Measurements from ENCODE around the gene CRADD. TPM values are rescaled to one million over a fixed set of nuclear protein-coding genes. Genes with fewer than 3 reads are reported as not detected.

The CRADD gene
- total RNA-seq, 1 donor from 2014 or later = 41.2 TPM

DNA sequence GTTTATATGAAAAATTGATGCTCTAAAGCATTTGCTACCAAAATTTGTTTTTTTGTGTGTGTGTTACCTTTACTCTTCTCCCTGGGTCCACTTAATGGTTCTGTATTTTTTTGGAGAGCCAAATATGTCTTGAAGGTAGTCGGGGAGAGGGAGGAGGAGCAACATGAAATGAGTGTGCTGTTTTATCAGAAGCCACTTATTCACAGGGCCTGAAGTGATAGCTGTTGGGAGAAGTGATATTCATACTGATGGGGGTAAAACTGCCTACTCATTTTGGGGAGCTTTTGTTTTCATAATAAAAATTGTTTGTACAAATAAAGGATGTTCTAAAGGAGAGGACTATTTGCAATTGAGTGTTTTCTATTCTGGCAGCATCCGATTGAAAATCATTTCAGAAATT is 29.2 kb downstream of the CRADD start:
- Histone ChIP-seq H3K36me3 (no peaks in the 10 kb centered on the region), H3K79me2 (ENCODE audit: low read depth) (no peaks in the 10 kb centered on the region), H3K27ac (no peak overlapping the region), H3K4me2 (no peak overlapping the region), H3K9ac (no peak overlapping the region), H3K4me1 (peaks cover 7% of the 10 kb centered on the region), H3K9me3 (ENCODE audit: low read depth) (no peaks in the 10 kb centered on the region), H3F3A (ENCODE audit: low read depth) (no peaks in the 10 kb centered on the region), H3K4me3 (no peak overlapping the region), H4K20me1 (ENCODE audit: low read depth) (no peaks in the 10 kb centered on the region), H3K27me3 (no peaks in the 10 kb centered on the region), H2AFZ (replicated peaks) (no peak overlapping the region)
- Mint-ChIP-seq H3K27ac (no peak overlapping the region), H3K4me3 (no peak overlapping the region), H3K4me1 (no peaks in the 10 kb centered on the region), H3K9me3 (peaks cover 11% of the 10 kb centered on the region), H3K36me3 (no peaks in the 10 kb centered on the region), H3K27me3 (ENCODE audit: insufficient read depth, low read depth) (peaks cover 4% of the 10 kb centered on the region)
- TF ChIP-seq EZH2phosphoT487 (IDR thresholded peaks at IDR 0.05) (no peak), CTCF (IDR thresholded peaks at IDR 0.05) (no peak), EZH2 (IDR thresholded peaks at IDR 0.05) (no peak)
- DNase-seq (ENCODE audit: low spot score) = no peak

DNA sequence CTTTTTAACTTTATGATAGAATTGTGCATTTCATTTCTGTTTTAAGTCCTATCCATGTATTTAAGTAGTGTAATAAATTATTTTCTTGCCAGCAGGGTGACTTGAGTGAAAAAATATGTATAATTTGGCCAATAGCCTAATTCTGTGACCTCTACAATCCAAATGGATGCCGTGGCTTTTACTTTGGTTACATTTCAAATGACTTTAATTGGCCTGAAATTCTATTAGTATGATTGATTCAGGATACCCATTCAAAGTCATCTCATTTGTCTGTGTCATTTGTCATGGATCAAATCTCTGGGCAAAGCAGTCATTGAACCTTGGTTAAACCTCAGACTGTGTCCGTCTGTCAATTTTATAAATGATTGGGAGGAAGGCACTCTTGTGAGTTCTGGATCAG is 29.6 kb downstream of the CRADD start:
- Histone ChIP-seq H4K20me1 (ENCODE audit: low read depth) (no peaks in the 10 kb centered on the region), H3K79me2 (ENCODE audit: low read depth) (no peaks in the 10 kb centered on the region), H3K27ac (no peak overlapping the region), H2AFZ (replicated peaks) (no peak overlapping the region), H3K4me3 (no peak overlapping the region), H3K4me1 (peaks cover 2% of the 10 kb centered on the region), H3K9ac (no peak overlapping the region), H3K4me2 (no peak overlapping the region), H3K27me3 (no peaks in the 10 kb centered on the region), H3K9me3 (ENCODE audit: low read depth) (no peaks in the 10 kb centered on the region), H3F3A (ENCODE audit: low read depth) (no peaks in the 10 kb centered on the region), H3K36me3 (no peaks in the 10 kb centered on the region)
- no peak for TF ChIP-seq EZH2phosphoT487 (IDR thresholded peaks at IDR 0.05)
- no peak for TF ChIP-seq EZH2 (IDR thresholded peaks at IDR 0.05)
- no peak for TF ChIP-seq CTCF (IDR thresholded peaks at IDR 0.05)
- no peak overlapping the region for H3K27ac Mint-ChIP-seq
- no peaks in the 10 kb centered on the region for H3K36me3 Mint-ChIP-seq
- H3K4me1 Mint-ChIP-seq = no peaks in the 10 kb centered on the region
- DNase-seq (ENCODE audit: low spot score) = no peak
- H3K27me3 Mint-ChIP-seq (ENCODE audit: insufficient read depth, low read depth) = peaks cover 4% of the 10 kb centered on the region
- no peak overlapping the region for H3K4me3 Mint-ChIP-seq
- peaks cover 11% of the 10 kb centered on the region for H3K9me3 Mint-ChIP-seq

DNA sequence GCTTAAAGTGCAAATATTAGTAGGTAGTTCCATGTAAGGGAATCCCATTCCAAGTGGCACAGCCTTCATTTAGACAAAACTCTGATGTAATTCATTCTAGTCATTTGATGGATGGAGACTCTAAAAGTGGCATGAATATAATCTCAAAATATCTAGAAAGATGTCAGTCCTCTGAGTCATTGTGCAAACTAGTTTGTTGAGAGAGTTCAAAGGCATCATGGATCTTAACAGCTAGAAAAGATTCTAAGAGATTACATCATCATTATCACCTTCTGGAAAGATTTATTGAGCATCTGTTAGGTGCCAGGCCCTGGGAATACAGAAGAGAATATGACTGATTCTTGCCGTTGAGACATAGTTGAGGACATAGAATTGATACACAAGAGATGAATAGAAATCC is 30.7 kb downstream of the CRADD start:
- Mint-ChIP-seq H3K27me3 (ENCODE audit: insufficient read depth, low read depth) (peaks cover 4% of the 10 kb centered on the region), H3K9me3 (peaks cover 11% of the 10 kb centered on the region), H3K4me3 (no peak overlapping the region), H3K36me3 (no peaks in the 10 kb centered on the region), H3K4me1 (no peaks in the 10 kb centered on the region), H3K27ac (no peak overlapping the region)
- Histone ChIP-seq H4K20me1 (ENCODE audit: low read depth) (no peaks in the 10 kb centered on the region), H3K27ac (no peak overlapping the region), H3K9ac (no peak overlapping the region), H3K4me1 (no peaks in the 10 kb centered on the region), H3K9me3 (ENCODE audit: low read depth) (no peaks in the 10 kb centered on the region), H3K36me3 (no peaks in the 10 kb centered on the region), H3K27me3 (no peaks in the 10 kb centered on the region), H3K4me2 (no peak overlapping the region), H2AFZ (replicated peaks) (no peak overlapping the region), H3K4me3 (no peak overlapping the region), H3K79me2 (ENCODE audit: low read depth) (no peaks in the 10 kb centered on the region), H3F3A (ENCODE audit: low read depth) (no peaks in the 10 kb centered on the region)
- TF ChIP-seq EZH2 (IDR thresholded peaks at IDR 0.05) (no peak), EZH2phosphoT487 (IDR thresholded peaks at IDR 0.05) (no peak)
- no peak for DNase-seq (ENCODE audit: low spot score)

DNA sequence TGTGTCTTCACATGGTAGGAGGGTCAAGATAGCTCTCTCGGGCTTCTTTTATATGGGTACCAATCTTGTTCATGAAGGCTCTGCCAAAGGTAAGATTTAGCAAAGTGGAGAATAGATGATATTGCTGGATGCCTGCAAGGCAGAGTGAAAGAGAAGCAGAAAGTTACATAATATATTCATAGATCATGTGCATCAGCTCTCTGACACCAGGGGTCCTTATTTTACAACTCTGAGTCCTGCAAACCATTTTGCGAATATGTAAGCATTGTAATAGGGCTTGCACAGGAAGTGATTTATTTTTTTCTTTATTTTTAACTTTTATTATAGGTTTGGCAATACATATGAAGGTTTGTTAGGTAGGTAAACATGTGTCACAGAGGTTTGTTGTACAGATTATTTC is 31.8 kb downstream of the CRADD start:
- Histone ChIP-seq H3K9me3 (ENCODE audit: low read depth) (no peaks in the 10 kb centered on the region), H3K4me1 (peaks cover 2% of the 10 kb centered on the region), H3K27ac (no peak overlapping the region), H3K4me3 (no peak overlapping the region), H3K9ac (no peak overlapping the region), H3K4me2 (no peak overlapping the region), H3K36me3 (no peaks in the 10 kb centered on the region), H4K20me1 (ENCODE audit: low read depth) (no peaks in the 10 kb centered on the region), H3F3A (ENCODE audit: low read depth) (no peaks in the 10 kb centered on the region), H2AFZ (replicated peaks) (no peak overlapping the region), H3K27me3 (no peaks in the 10 kb centered on the region), H3K79me2 (ENCODE audit: low read depth) (no peaks in the 10 kb centered on the region)
- Mint-ChIP-seq H3K9me3 (peaks cover 11% of the 10 kb centered on the region), H3K4me3 (no peak overlapping the region), H3K27ac (no peak overlapping the region), H3K4me1 (no peaks in the 10 kb centered on the region), H3K27me3 (ENCODE audit: insufficient read depth, low read depth) (peaks cover 4% of the 10 kb centered on the region), H3K36me3 (no peaks in the 10 kb centered on the region)
- TF ChIP-seq EZH2phosphoT487 (IDR thresholded peaks at IDR 0.05) = no peak
- no peak for TF ChIP-seq CTCF (IDR thresholded peaks at IDR 0.05)
- TF ChIP-seq EZH2 (IDR thresholded peaks at IDR 0.05) = no peak
- DNase-seq (ENCODE audit: low spot score) = no peak
